HG03196 (cell line): ENCODE data around the gene TAB2.

Experiments
- ATAC-seq: cut with Tn5 transposase; IDR thresholded peaks from one replicate; pipeline ENCODE4 v1.9.1; 2021; ENCODE audit not compliant: unreplicated experiment

TAB2 gene

DNA sequence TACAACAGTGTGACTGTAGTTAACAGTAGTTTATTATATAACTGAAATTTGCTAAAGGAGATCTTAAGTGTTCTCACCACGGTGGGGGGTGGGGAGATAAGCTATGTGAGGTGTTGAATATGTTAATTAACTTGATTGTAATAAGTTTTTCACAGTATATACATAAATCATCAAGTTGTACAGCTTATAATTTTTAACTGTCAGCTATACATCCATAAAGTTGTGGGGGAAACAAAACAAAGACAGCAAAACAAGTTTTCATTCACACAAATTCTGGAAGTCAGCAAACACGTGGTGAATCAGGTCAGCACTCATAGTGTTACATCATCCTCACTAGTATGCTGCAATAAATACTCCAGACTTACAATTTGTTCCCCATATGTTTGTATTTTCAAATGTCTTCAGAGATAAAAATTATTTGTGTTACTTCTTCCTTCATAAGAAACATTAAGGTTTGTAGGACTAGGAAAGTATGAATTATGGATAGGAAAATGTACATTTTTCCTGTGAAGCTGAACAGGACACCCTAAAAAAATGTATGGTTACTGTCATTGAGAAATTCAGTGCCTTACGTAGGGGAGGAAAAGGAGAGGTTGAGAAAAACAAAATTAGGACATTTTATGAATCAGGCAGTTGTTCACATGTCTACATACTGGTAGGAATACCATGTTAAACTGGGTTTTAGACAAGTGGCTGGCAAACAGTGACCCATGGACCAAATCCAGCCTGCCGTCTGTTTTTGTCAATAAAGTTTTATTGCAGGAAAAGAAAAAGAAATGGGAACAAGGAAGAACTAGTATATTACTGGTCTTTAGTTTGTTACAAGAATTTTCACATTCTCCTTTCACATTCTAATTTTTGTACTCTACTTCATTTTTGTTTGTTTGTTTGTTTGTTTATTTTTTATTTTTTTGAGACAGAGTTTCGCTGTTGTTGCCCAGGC, 88.6 kb downstream of the TAB2 start:
- ATAC-seq = no peak

DNA sequence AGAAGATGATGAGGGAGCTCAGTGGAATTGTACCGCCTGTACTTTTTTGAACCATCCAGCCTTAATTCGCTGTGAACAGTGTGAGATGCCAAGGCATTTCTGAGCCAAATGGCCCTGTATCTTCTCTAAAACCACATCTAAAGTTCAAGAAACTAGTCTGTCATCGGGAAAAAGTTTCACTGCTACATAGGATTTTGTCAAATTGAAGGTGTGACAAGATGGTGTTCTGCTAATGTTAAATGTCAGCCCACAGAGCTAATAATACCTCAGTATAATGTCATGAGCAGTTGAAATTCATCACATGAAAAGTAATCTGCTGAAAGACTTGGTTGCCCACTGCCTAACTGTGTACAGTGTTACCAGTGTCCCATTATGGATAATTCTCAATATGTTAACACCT, 92.1 kb downstream of the TAB2 start:
- no peak for ATAC-seq

DNA sequence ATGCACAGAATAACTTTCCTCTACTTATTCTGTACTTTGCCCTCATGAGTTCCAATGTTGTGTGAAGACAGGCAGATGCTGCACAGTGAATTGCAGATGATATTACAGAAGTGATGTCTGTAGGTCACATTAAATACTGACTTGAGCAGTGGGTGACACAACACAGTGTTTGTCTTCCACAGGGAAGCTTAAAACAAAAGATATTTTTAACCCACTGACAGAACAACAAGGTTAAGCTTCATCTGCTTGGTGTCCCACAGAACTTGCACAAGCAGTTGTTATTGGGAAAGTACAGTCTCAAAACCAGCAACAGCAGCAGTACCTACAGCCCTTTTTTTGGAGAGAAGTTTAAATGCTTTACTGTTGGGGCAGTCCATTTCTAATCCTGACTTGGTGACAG, 93.0 kb downstream of the TAB2 start:
- no peak for ATAC-seq

DNA sequence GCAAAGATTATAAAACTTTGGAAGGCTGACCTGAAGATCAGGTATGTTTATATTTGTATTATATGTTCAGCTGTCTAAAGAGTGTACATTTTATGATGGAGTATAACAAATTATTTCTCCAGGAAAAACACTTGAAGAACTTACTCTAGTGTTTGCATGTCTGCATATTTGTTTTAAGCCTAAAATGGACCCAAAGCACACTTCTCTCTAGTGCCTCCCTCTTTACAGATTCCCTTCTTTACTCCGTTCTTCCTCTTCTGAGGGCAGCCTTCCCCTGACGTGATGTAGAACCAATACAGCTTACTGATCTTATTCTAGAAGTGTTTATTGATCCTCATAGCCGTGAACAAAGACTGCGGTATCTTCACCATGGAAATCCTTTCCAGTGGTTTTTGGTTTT, 96.5 kb downstream of the TAB2 start:
- no peak for ATAC-seq

DNA sequence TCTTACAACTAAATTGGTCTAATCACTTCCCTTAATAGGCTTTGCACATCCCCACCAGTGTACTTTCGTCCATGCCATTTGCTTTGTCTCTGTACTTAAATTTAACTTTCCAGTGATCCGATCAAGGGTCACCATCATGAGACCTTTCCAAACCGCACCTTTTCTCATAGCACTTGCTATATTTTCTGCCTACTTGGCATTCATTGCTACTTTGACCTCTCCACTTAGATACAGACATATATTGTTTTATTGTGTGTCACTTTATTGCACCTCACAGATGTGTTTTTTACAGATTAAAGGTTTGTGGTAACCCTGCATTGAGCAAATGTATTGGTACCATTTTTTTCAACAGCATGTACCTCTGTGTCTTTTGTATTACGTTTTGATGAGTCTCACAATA, 97.3 kb downstream of the TAB2 start:
- ATAC-seq = no peak

DNA sequence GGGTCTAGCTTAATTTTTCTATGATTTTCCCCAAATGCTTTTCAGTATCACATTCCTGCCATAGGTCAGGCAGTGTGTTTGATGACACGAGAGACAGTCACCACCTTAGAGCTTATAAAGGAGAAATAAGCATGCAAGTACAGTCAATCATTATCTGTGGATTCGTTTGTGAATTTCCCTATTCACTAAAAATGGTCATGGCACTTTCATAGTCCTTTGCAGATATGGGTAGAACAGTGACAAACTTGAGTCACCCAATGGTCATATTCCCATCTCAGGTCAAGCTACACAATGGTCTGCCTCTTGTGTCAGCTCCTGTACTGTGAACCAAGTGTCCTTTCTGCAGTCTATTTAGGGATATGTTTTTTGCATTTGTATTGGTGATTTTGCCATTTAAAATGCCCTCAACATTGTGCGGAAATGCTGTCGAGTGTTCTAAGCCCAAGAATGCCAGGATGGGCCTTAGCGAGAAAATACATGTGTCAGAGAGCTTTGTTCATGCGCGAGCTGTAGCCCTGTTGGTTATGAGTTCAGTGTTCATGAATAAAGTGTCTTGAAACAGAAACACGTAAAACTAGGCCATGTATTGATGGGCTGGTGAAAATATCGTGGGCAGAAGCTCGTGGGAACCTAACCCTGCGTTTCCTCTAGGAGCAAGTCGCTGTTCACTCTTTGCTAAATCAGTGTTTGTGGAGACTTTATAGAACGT, 102.3 kb downstream of the TAB2 start:
- ATAC-seq = no peak

DNA sequence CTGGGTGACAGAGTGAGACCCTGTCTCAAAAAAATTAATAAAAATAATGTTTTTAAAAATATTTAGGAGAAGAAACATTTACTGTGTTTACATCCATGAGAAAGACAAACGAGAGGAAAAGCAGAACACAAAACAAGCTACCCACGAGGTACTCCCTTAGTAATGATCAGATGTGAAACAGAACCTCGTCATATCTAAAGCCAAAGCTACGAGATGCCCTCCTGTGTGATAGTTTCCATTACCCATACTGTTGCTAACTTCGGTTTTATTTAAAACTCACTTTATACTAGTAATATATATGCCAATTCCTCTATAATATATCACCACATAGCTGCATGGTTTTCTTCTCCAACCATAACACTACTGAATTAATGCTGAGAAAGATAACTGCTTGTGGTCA, 103.6 kb downstream of the TAB2 start:
- ATAC-seq = no peak

DNA sequence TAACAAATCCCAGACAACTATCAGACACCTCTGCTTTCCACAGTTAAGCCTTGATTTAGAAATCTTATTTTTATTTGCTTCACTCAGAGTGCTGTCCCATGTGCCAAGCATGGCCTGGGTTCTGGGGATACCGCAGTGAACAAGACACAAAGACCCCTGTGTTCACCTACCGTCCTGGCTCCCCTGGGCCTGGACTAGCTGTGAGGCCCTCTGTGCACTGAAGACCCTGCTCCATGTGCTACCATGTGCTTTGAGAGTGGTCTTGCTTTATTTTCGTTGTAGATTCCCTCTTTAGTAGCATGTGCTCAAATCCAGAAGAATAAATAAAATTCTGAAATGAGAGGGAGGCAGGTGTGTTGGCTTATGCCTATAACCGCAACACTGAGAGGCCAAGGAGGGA, 105.1 kb downstream of the TAB2 start:
- ATAC-seq = no peak

DNA sequence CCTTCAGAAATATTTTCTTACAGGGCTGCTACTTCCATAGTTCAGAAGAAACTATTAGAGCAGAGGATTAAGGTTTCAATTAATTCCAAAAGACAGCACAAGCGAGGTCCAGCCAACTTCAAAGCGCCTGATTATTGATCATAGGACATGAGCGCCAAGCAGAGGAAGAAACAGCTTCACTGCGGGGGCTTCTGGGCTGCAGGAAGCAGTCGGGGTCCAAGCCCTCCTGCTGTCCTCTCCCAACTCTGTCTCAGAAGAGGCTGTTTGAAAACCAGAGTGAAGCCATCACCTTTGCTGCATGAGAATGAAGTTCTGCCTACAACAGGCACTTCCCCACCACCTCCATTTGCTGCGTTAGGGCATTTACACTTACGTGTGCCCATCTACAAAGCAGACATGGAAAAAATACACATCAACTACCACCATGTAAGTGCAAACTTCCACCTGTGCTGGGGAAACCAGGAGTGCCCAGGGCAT, 106.5 kb downstream of the TAB2 start:
- no peak for ATAC-seq

DNA sequence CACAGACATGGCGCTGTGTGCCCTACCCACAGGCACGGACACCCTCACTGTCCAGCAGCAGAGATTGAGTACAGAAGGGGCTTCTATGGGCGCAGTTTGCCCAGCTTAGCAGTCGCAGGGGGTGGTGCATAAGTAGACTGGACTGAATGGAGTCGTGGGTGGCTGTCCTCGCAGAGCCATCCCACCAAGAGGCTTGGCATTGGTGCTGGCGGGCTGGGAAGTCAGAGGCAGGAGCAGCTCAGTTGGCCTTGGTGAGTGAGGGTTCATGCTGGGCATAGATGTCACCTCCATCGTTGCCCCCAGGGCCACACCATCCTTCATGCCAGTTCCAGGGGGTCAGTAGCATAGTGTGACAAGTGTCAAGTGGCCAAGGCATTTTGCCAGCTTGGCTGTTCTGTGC, 107.7 kb downstream of the TAB2 start:
- ATAC-seq = no peak

DNA sequence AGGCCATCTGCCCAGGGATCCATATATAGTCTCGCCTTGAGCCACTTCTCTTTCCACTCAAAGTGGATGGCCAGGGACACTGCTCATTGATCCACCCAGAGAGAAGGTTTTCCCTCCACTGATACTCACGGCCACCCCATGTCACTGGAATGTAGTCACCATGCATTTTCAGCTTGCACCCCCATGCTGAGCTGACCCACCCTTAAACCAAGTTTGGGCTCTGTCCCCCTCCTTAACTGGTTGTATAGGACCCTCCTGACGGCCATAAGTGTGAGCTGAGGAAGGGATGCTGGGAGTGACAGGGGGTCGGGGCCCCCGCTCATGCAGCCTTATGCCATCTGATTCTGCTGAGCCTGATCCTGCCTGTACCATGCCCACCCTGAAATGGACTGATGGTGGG, 108.2 kb downstream of the TAB2 start:
- no peak for ATAC-seq

DNA sequence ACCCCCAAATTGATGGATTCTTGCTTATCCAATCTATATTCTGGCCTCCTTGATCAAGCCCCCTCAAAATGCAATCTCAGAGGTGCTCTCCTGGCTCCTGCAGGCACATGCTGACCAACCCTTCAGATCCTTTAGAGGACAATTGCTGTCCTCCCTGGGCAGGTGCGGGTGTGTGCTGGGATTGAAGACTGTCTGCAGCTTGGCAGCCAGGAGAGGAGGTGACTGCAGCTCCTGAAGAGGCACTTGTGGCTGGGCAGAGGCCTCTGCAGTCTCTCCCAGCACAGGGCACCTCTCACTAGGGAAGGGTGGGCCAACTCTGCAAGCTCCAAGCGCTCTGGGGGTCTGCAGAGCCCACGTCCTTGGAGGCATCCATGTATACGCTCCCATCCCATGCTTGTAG, 111.1 kb downstream of the TAB2 start:
- ATAC-seq = no peak

DNA sequence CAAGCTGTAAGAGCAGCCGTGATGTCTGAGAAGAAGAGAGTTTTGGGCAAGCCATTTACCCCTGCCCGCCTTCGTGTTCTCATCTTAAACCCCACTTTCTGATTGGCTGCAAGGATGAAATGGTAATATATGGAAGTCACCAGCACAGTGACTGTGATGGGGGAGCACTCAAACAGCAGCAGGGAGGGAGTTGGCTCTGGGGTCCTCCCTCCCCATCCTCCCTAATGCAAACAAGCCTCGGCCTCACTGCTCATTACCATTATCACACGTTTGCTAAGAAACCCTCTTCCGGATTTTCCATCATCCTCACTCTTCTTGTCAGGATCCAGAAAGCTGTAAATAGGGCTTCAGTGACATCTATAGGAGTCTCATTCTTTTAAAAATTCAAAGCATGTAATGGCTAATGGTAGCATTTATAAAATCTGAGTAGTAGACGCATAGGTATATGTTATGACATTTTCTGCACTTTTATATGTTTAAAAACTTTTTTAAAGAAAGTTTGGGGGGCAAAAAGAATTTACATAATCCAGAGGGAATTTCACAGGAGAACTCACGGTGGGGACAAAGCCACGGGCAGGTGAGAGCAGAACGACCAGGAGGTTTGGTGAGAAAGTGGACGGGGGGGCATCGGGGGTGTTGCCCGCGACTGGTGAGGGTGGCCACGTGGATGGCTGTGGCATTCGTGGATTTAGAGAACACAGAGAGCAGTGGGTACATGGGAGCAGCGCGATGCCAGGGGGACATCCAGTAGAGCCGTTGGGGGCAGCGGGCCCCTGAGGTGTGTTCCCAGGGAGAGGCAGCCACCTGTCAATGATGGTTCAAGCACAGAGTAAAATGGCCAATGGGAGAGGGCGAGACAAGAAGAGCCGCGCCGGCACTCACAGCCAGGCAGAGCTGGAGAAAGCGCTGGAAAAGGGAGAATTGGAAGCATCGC, 112.2 kb downstream of the TAB2 start:
- ATAC-seq = no peak

DNA sequence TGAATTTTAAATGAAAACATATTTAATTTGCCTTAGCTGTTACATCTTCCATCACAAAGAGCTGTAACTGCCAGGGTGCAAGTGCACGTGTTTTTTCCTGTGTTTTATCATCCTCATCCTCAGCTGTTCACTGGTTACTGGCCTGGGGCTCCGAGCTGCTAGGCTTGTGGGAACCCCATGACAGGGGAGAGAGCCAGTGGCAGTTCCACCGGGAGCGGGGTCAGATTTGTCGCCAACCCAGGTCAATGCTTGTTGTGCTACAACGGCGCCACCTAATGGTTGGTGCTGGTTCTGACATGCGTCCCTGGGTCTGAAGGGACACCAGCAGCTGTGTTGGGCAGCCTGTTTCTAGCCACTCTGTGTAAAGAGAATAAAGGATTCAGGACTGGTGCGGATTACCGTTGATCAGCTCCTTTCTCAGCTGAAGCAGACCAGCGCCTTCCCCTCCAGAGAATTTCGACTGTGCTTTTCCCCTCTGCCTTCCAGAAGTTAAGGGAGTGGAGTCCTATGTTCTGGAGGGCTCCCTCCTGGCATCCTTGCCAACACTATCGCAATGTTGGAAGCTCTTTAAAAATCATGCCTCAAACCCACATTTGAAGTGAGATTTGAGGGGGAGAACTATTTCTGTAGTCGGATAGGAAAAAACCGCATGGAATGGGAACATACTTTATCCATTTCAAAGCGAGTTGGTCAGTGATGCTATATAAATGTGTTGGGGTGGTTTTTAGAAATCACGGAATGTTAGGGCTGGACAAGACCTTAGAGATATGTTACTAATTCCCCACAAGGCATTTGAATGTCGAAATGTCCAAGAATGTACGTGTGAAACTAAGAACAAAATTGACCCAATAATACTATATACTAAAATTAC, 114.6 kb downstream of the TAB2 start:
- ATAC-seq = peak; percentile 83

DNA sequence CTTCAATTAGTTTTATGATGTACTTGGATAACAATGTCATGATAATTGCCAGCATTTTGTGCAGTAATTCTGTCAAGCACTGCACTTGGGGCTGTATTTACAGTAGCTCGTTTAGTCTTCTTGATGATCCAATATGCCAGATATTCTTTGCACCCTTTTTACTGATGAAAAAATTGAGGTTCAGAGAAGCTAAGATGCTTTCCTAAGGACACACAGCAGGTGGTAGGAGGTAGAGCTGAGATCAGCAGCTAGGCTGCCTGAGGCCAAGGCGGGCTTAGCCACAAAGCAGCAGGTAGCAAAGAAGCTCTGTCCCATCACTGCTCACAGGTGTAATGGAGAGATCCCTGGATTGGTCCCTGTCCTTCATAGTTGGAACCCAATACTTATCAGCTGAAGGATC, 115.9 kb downstream of the TAB2 start:
- ATAC-seq = no peak

DNA sequence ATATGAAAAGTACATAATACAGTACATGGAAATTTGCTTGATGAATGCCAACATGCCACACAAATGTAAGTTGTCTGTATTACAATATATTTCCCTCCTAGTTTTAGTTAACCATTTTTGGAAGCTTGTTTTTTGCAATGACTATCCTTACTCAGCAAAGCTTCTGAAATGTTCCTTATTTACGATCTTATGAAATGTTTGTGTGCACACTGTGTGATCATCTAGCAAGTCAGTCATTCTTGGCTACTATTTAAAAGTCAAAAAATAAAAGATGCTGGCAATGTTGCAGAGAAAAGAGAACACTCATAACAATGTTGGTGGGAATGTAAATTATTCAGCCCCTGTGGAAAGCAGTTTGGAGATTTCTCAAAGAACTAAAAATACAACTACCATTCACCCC, 116.4 kb downstream of the TAB2 start:
- ATAC-seq = no peak

DNA sequence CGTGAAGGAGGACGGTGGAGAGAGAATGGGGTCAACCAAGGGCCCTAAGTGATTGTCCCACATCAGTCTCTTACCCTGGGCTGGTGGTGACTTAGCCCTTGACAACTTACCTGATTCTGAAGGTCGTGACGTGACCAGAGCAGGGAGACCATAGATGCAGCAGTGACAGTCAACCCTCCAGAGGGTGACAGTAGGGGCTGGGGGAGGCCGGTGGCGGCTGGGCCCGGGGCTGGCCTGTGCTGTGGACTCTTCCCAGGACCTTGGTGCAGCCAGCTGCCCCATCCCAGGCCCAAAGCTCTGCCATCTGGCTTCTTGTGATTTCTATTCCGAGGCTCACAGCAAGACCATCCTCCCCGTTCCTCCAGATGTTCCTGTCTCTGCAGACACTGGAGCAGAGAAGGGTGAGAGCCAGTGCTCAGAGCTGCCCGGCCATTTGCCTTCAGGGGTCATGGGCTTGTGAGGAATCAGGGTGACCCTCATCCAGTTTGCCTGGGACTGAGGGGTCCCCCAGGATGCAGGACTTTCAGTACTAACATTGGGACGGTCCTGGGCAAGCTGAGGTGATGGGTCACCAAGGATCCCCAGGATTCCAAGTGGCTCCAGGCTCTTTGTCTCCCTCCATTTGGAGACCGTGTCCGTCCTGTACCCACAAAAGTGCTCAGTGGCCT, 118.5 kb downstream of the TAB2 start:
- no peak for ATAC-seq

DNA sequence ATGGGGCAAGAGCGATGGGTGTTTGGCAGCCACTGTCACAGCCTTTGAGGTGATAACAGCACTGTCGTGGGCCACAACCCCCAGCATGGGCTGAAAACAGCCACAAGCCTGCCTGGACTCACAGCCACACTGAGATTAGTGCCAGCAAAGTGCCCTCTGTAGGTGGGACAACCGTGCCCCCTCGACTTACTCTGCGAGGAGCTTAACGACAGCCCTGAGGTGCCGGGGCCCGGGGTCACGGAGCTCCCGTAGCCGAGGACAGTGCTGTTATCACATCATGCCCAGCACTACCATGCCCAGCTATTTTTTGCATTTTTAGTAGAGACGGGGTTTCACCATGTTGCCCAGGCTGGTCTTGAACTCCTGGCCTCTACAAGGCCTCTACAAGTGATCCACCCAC, 119.1 kb downstream of the TAB2 start:
- no peak for ATAC-seq

DNA sequence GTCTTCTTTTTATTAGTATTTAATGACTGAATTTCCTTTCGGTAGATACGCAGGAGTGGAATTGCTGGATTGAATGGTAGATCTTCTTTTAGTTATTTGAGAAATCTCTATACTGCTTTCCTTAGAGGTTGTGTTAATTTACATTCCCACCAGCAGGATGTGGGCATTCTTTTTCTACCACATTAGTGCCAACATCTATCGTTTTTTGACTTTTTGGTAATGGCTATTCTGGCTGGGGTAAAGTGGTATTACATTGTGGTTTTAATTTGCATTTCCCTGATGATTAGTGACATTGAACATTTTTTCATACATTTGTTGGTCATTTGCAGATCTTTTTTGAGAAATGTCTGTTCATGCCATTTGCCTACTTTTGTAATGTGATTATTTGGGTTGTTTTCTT, 119.7 kb downstream of the TAB2 start:
- ATAC-seq = no peak

DNA sequence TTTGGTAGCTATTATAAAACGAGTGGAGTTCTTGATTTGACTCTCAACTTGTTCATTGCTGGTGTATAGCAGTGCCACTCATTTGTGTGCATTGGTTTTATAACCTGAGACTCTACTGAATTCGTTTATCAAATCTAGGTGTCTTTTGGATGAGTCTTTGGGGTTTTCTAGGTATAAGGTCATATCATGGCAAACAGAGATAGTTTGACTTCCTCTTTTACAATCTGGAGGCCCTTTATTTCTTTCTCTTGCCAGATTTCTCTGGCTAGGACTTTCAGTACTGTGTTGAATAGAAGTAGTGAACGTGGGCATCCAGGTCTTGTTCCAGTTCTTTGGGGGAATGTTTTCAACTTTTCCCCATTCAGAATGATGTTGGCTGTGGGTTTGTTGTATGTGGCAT, 121.3 kb downstream of the TAB2 start:
- ATAC-seq = peak; percentile 49
